Measurements from ENCODE around the gene MIF. TPM values are rescaled to one million over a fixed set of nuclear protein-coding genes. Genes with fewer than 3 reads are reported as not detected.
"Not testable (repeated sequence)": the region's sequence is repeated elsewhere in the genome, so short reads cannot be mapped to it uniquely, and the experiment has no call there.

MIF gene
- total RNA-seq, 2 experiments from 2014 or later, result 1,485 to 1,525 TPM

DNA sequence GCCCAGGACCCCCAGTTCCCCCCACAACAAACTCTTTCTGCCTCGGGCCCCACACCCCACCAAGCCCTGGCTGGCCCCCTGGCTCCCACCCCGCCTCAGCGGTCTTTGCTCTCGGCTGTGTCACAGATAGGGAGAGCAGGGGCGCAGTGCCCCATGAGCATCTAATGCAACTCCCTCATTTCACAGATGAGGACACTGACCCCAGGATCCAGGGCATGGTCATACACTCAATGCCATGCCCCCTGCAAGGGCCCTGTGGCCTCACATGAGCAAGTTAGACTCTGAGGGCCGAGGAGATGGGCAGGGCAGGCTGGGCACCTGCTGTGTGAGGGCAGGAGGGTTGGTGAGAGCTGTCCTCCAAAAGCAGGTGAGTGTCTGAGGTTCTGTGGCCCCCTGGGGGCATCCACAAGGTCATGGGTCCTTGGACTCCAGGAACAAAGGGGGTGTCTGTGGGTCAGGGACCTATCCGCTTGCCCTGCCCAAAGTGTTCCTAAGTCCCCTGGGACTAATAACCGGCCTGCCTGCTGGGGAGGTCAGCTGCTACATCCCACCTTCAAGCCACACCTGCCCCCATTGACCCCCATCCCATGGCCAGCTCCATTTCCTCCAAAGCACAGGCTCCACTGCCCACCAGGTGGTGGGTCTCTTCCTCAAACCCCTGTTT lies 2.5 kb downstream of the MIF start:
- peaks cover 53% of the 10 kb centered on the region for H3K36me3 Mint-ChIP-seq (ENCODE audit: low read depth)

GRCh38 chr22:23897320-23897719 lies 3.1 kb downstream of the MIF start:
- H3K27ac Mint-ChIP-seq, result peak overlapping the region; percentile 78
- DNase-seq (no peak), ATAC-seq (no peak)
- peaks cover 53% of the 10 kb centered on the region for H3K36me3 Mint-ChIP-seq (ENCODE audit: low read depth)
- H3K4me1 Mint-ChIP-seq (ENCODE audit: low read depth), result peaks cover 21% of the 10 kb centered on the region
- CTCF ChIA-PET, result interaction anchor here (1.5 kb wide), 1 partner anchor 16 kb away, joined by 4 read pairs; no protein-coding TSS in a partner anchor
- TF ChIP-seq CTCF (IDR thresholded peaks at IDR 0.05), result no peak
- H3K9me3 Mint-ChIP-seq, result peaks cover 2% of the 10 kb centered on the region
- peak overlapping the region; percentile 94 for H3K4me3 Mint-ChIP-seq
- intact Hi-C loops (cut with micrococcal nuclease), result no loop called here
- POLR2A ChIA-PET, result interaction anchor here (1.8 to 9.2 kb wide), 2 partner anchors 7 to 15 kb away, joined by 7 to 125 read pairs; no protein-coding TSS in a partner anchor
- H3K27me3 Mint-ChIP-seq, result no peaks in the 10 kb centered on the region

More for the DNA sequence above, 2.5 kb downstream of the MIF start:
- H3K9me3 Mint-ChIP-seq, result peaks cover 2% of the 10 kb centered on the region
- ATAC-seq (no peak), DNase-seq (no peak)
- peak overlapping the region; percentile 99 for H3K27ac Mint-ChIP-seq
- CTCF ChIA-PET, result interaction anchor here (0.7 to 1.5 kb wide), 3 partner anchors 15 to 45 kb away, joined by 3 to 4 read pairs (median 3); no protein-coding TSS in a partner anchor
- intact Hi-C loops (cut with micrococcal nuclease), result no loop called here
- peaks cover 21% of the 10 kb centered on the region for H3K4me1 Mint-ChIP-seq (ENCODE audit: low read depth)
- no peaks in the 10 kb centered on the region for H3K27me3 Mint-ChIP-seq
- TF ChIP-seq CTCF (IDR thresholded peaks at IDR 0.05), result no peak
- H3K4me3 Mint-ChIP-seq, result peak overlapping the region; percentile 94
- POLR2A ChIA-PET, result interaction anchor here (1.1 to 9.2 kb wide), 4 partner anchors 8 to 114 kb away, joined by 3 to 125 read pairs (median 5); no protein-coding TSS in a partner anchor

- no peak for DNase-seq
- no peak for ATAC-seq
- CTCF ChIA-PET, result no interaction called here
- peaks cover 53% of the 10 kb centered on the region for H3K36me3 Mint-ChIP-seq (ENCODE audit: low read depth)
- peak overlapping the region; percentile 29 for H3K4me3 Mint-ChIP-seq
- H3K9me3 Mint-ChIP-seq, result peaks cover 2% of the 10 kb centered on the region
- intact Hi-C loops (cut with micrococcal nuclease), result no loop called here
- peak overlapping the region; percentile 49 for H3K27ac Mint-ChIP-seq
- no peaks in the 10 kb centered on the region for H3K27me3 Mint-ChIP-seq
- POLR2A ChIA-PET, result interaction anchor here (9.2 kb wide), 1 partner anchor 14 kb away, joined by 125 read pairs; no protein-coding TSS in a partner anchor
- H3K4me1 Mint-ChIP-seq (ENCODE audit: low read depth), result peaks cover 21% of the 10 kb centered on the region
- no peak for TF ChIP-seq CTCF (IDR thresholded peaks at IDR 0.05)
Measured at GRCh38 chr22:23898006-23898974, 4.1 kb downstream of the MIF start.

DNA sequence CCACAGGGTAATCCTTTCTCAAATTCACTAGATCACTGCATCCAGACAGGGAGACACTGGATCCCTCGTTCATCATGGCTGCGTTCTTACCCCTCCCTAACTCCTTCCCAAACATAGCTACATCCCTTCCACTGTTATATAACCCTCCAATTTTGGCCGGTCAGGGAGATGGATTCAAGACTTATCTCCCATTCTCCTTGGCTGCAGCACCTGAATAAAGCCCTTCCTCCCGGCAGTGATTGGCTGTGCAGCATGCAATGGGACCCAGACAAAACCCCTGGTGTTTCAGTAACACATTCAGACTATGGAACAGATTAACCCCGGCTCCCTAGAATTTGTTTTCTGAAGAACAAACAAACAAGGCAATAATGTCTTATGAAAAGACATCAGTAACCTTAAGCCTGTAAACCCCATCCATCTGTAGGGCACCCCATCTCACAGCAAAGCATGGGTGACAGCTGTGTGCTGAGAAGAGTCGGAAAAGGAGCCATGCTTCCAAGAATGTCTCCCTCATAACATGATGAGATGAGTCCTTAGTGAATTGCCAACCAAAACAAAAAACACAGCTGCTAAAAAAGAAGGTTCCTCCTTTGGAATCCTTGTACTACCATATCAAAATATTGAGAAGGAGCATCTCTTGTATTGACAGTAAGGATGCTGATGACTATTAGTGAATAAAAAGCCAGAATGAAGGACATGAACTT lies 5.0 kb downstream of the MIF start:
- H3K9me3 Mint-ChIP-seq, result peaks cover 2% of the 10 kb centered on the region
- no peak overlapping the region for H3K4me3 Mint-ChIP-seq
- CTCF ChIA-PET, result no interaction called here
- POLR2A ChIA-PET, result interaction anchor here (9.2 kb wide), 1 partner anchor 13 kb away, joined by 125 read pairs; no protein-coding TSS in a partner anchor
- H3K27ac Mint-ChIP-seq, result peak overlapping the region; percentile 12
- no peak for TF ChIP-seq CTCF (IDR thresholded peaks at IDR 0.05)
- H3K36me3 Mint-ChIP-seq (ENCODE audit: low read depth), result peaks cover 53% of the 10 kb centered on the region
- DNase-seq (no peak), ATAC-seq (no peak)
- intact Hi-C loops (cut with micrococcal nuclease), result no loop called here
- H3K27me3 Mint-ChIP-seq, result no peaks in the 10 kb centered on the region
- H3K4me1 Mint-ChIP-seq (ENCODE audit: low read depth), result peaks cover 17% of the 10 kb centered on the region

DNA sequence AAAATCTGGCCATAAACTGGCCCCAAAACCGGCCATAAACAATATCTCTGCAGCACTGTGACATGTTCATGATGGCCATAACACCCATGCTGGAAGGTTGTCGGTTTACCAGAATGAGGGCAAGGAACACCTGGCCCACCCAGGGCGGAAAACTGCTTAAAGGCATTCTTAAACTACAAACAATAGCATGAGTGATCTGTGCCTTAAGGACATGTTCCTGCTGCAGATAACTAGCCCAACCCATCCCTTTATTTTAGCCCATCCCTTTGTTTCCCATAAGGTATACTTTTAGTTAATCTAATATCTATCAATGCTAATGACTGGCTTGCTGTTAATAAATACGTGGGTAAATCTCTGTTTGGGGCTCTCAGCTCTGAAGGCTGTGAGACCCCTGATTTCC lies 6.0 kb downstream of the MIF start:
- Mint-ChIP-seq H3K4me1 (ENCODE audit: low read depth) (peaks cover 17% of the 10 kb centered on the region), H3K36me3 (ENCODE audit: low read depth) (peaks cover 45% of the 10 kb centered on the region)
- CTCF ChIA-PET; H3K4me3 Mint-ChIP-seq; H3K9me3 Mint-ChIP-seq; intact Hi-C loops (cut with micrococcal nuclease); ATAC-seq; H3K27me3 Mint-ChIP-seq; DNase-seq; H3K27ac Mint-ChIP-seq: not testable (repeated sequence)
- POLR2A ChIA-PET, result interaction anchor here (9.2 kb wide), 1 partner anchor 12 kb away, joined by 125 read pairs; no protein-coding TSS in a partner anchor

All from activated CD8-positive, alpha-beta T cell treated with anti-CD3 and anti-CD28 coated beads for 36 hours (primary cell).